SK-N-SH (cell line): Measurements from ENCODE around the gene ALX3. TPM values are rescaled to one million over a fixed set of nuclear protein-coding genes. Genes with fewer than 3 reads are reported as not detected.

Experiments used
- CTCF ChIA-PET: fragments of 300-600, 350-600 bp; formaldehyde crosslinking; extraction: SDS; loops from one replicate; lab custom pipeline; 2021; lab: Yijun Ruan, JAX
- POLR2A ChIA-PET: fragments of 350-600 bp; sonication (Branson Sonifier 250); formaldehyde crosslinking; extraction: SDS; loops from one replicate; lab custom pipeline; 2020; ENCODE audit warnings: antibody characterized with exemption, inconsistent platforms; lab: Yijun Ruan, JAX
- DNase-seq: peaks from one replicate; pipeline ENCODE4 v3.0.0; 2012
- H2AFZ ChIP-seq: fragments of 200-600 bp; sonication (generic); 2 replicates; pipeline ENCODE4 v1.8.1; 2016; ENCODE audit warnings: antibody characterized with exemption, mild to moderate bottlenecking, low read depth
- H3F3A ChIP-seq: fragments of 200-600 bp; sonication (generic); replicated peaks from 2 replicates; pipeline ENCODE3; 2016; ENCODE audit warnings: antibody characterized with exemption, mild to moderate bottlenecking; ENCODE audit not compliant: insufficient read depth
- H3K27ac ChIP-seq, 2 experiments: fragments of 200-500 bp in 1 of 2; fragments of 200-600 bp in 1 of 2; sonication (Bioruptor generic) in 1 of 2; sonication (generic), shearing (Covaris generic) in 1 of 2; 2 replicates each; pipeline versions ENCODE4 v1.5.1 to v1.6.1; 2014 to 2016; ENCODE audit warnings: low read depth in 2 of 2, inconsistent platforms in 1 of 2, low read length in 1 of 2, mild to moderate bottlenecking in 1 of 2, mixed read lengths in 1 of 2
- H3K27me3 ChIP-seq: fragments of 200-600 bp; sonication (generic), shearing (Covaris generic); 2 replicates; pipeline ENCODE4 v1.6.1; 2016; ENCODE audit warnings: mixed run types; ENCODE audit not compliant: insufficient read depth
- H3K36me3 ChIP-seq, 2 experiments: fragments of 200-500 bp in 1 of 2; fragments of 200-600 bp in 1 of 2; sonication (Bioruptor generic) in 1 of 2; sonication (generic) in 1 of 2; replicated peaks in 1 of 2; 2 replicates each; pipeline versions ENCODE3 to v1.5.1; 2014 to 2016; ENCODE audit warnings: low read length in 1 of 2, mild to moderate bottlenecking in 1 of 2; ENCODE audit not compliant: insufficient read depth in 2 of 2, control insufficient read depth in 1 of 2
- H3K4me1 ChIP-seq, 2 experiments: fragments of 200-500 bp in 1 of 2; fragments of 200-600 bp in 1 of 2; sonication (Bioruptor generic) in 1 of 2; sonication (generic), shearing (Covaris generic) in 1 of 2; 2 replicates each; pipeline versions ENCODE4 v1.5.1 to v1.6.1; 2014 to 2016; ENCODE audit warnings: low read depth in 1 of 2, low read length in 1 of 2, mixed run types in 1 of 2; ENCODE audit not compliant: insufficient read depth in 2 of 2, control insufficient read depth in 1 of 2
- H3K4me2 ChIP-seq: fragments of 200-600 bp; sonication (generic), shearing (Covaris generic); 2 replicates; pipeline ENCODE4 v1.6.1; 2017; ENCODE audit warnings: mixed run types
- H3K4me3 ChIP-seq, 2 experiments: fragments of 200-500 bp in 1 of 2; fragments of 200-600 bp in 1 of 2; sonication (Bioruptor generic) in 1 of 2; sonication (generic), shearing (Covaris generic) in 1 of 2; 2 replicates each; pipeline versions ENCODE4 v1.5.1 to v1.8.1; 2014 to 2016; ENCODE audit warnings: low read depth in 2 of 2, inconsistent platforms in 1 of 2, low read length in 1 of 2, mild to moderate bottlenecking in 1 of 2, mixed read lengths in 1 of 2, moderate library complexity in 1 of 2
- H3K79me2 ChIP-seq: fragments of 200-600 bp; sonication (generic); 2 replicates; pipeline ENCODE4 v1.8.1; 2017; ENCODE audit warnings: mild to moderate bottlenecking; ENCODE audit not compliant: insufficient read depth
- H3K9ac ChIP-seq: fragments of 200-600 bp; sonication (generic); 2 replicates; pipeline ENCODE4 v1.6.1; 2017; ENCODE audit warnings: mixed run types
- H3K9me2 ChIP-seq: fragments of 200-600 bp; sonication (generic); 2 replicates; pipeline ENCODE4 v1.6.1; 2017; ENCODE audit warnings: mixed run types
- H3K9me3 ChIP-seq: fragments of 200-600 bp; sonication (generic); 2 replicates; pipeline ENCODE4 v1.6.1; 2017; ENCODE audit warnings: mixed run types, mild to moderate bottlenecking, moderate library complexity
- H4K20me1 ChIP-seq: fragments of 200-600 bp; sonication (generic); 2 replicates; pipeline ENCODE4 v1.6.1; 2017; ENCODE audit warnings: mild to moderate bottlenecking, mixed run types; ENCODE audit not compliant: insufficient read depth
- EZH2phosphoT487 ChIP-seq: fragments of 200-600 bp; sonication (generic); IDR thresholded peaks from 2 replicates; pipeline ENCODE4 v1.6.1; 2017; ENCODE audit warnings: low read depth, mixed run types, mild to moderate bottlenecking, antibody characterized with exemption, moderate library complexity, borderline replicate concordance
- FOSL2 ChIP-seq: IDR thresholded peaks from 2 replicates; pipeline ENCODE4 v1.4.0; 2012; ENCODE audit warnings: low read depth, mild to moderate bottlenecking, moderate library complexity, borderline replicate concordance
- GABPA ChIP-seq: IDR thresholded peaks from 2 replicates; pipeline ENCODE4 v1.4.0; 2012; ENCODE audit warnings: low read depth, mild to moderate bottlenecking
- GATA2 ChIP-seq: sonication (generic); formaldehyde crosslinking; IDR thresholded peaks from 2 replicates; pipeline ENCODE4 v1.5.0; 2020; ENCODE audit warnings: mild to moderate bottlenecking, missing genetic modification reagents
- MAX ChIP-seq: IDR thresholded peaks from 2 replicates; pipeline ENCODE4 v1.4.0; 2012; ENCODE audit warnings: low read depth
- MXI1 ChIP-seq: IDR thresholded peaks from 2 replicates; pipeline ENCODE4 v1.6.1; 2012; ENCODE audit warnings: mild to moderate bottlenecking, low read depth, low read length, improper control_type of control experiment
- NFIC ChIP-seq: IDR thresholded peaks from 2 replicates; pipeline ENCODE4 v1.4.0; 2012; ENCODE audit warnings: borderline replicate concordance
- NRF1 ChIP-seq: IDR thresholded peaks from 2 replicates; pipeline ENCODE4 v1.6.1; 2012; ENCODE audit warnings: low read depth, mild to moderate bottlenecking, low read length
- REST ChIP-seq: IDR thresholded peaks from 2 replicates; pipeline ENCODE4 v1.6.1; 2012; ENCODE audit warnings: mild to moderate bottlenecking, low read depth, low read length, moderate library complexity
- RXRA ChIP-seq: IDR thresholded peaks from 2 replicates; pipeline ENCODE4 v1.4.0; 2012; ENCODE audit warnings: low read depth, mild to moderate bottlenecking, borderline replicate concordance
- SMC3 ChIP-seq: IDR thresholded peaks from 2 replicates; pipeline ENCODE4 v1.6.1; 2012; ENCODE audit warnings: low read depth, low read length, improper control_type of control experiment
- TAF1 ChIP-seq: IDR thresholded peaks from 2 replicates; pipeline ENCODE4 v1.6.1; 2012; ENCODE audit warnings: low read depth, mild to moderate bottlenecking, low read length, moderate library complexity, borderline replicate concordance
- TEAD4 ChIP-seq: IDR thresholded peaks from 2 replicates; pipeline ENCODE4 v1.4.0; 2012; ENCODE audit warnings: mild to moderate bottlenecking, borderline replicate concordance; ENCODE audit not compliant: insufficient read depth
- YY1 ChIP-seq: IDR thresholded peaks from 2 replicates; pipeline ENCODE4 v1.4.0; 2012; ENCODE audit warnings: low read depth, mild to moderate bottlenecking
- WGBS: methylation state at CpG from one replicate; pipeline ENCODE4 v1.1.6; 2017; ENCODE audit warnings: low lambda C conversion rate; 5-methylcytosine and 5-hydroxymethylcytosine counted together
- polyA plus RNA-seq, 3 experiments: library from polyadenylated mRNA; depleted of rRNA; stranded (reverse); fragments of >200 nt; gene quantifications; 2 replicates each; pipeline ENCODE4 v1.2.3, GENCODE V29; 2012
- TF ChIP-seq, protein P1 (sequence below): fragments of 150-350 bp; IDR thresholded peaks from 2 replicates; pipeline ENCODE4 v1.6.1; 2017; ENCODE audit warnings: antibody characterized with exemption, low read length, low read depth, borderline replicate concordance
- TF ChIP-seq, protein P2 (sequence below): fragments of 150-350 bp; IDR thresholded peaks from 2 replicates; pipeline ENCODE4 v1.6.1; 2016; ENCODE audit warnings: mild to moderate bottlenecking, low read depth, low read length
- TF ChIP-seq, protein P3 (sequence below): IDR thresholded peaks from 2 replicates; pipeline ENCODE4 v1.4.0; 2012; ENCODE audit warnings: low read depth, borderline replicate concordance

Gene ALX3
- polyA plus RNA-seq, 1 of the 3 experiments (the other 2 are of a cell fraction), result not detected

- H3K9ac ChIP-seq, result no peak overlapping the region
- no peaks in the 10 kb centered on the region for H4K20me1 ChIP-seq
- no peaks in the 10 kb centered on the region for H3K36me3 ChIP-seq
- no peak overlapping the region for H3K4me2 ChIP-seq
- H2AFZ ChIP-seq, result no peak overlapping the region
- H3K4me3 ChIP-seq, result no peak overlapping the region
- DNase-seq, result no peak
- no peaks in the 10 kb centered on the region for H3K79me2 ChIP-seq
- H3K9me2 ChIP-seq, result no peaks in the 10 kb centered on the region
- TF ChIP-seq TEAD4, result no peak
- peaks cover 0 to 26% of the 10 kb centered on the region in 2 experiments; a peak in 1 of 4 replicates for H3K4me1 ChIP-seq
- no peaks in the 10 kb centered on the region for H3F3A ChIP-seq
- POLR2A ChIA-PET, result no interaction called here
- H3K9me3 ChIP-seq, result no peaks in the 10 kb centered on the region
- H3K27me3 ChIP-seq, result no peaks in the 10 kb centered on the region
- CTCF ChIA-PET, result interaction anchor here (1.3 to 51.7 kb wide), 3 partner anchors 24 to 230 kb away, joined by 6 to 1768 read pairs (median 7); partner anchors contain the start of gene STRIP1
- WGBS, result 85% methylated on average over 13 of the region's 15 CpGs
- no peak overlapping the region for H3K27ac ChIP-seq
These were observed 12.8 kb upstream of the ALX3 start for GRCh38 chr1:110083061-110083865.

- Histone ChIP-seq H3K36me3 (no peaks in the 10 kb centered on the region), H3K9me3 (no peaks in the 10 kb centered on the region), H3K27me3 (no peaks in the 10 kb centered on the region), H3K4me2 (no peak overlapping the region), H3K9me2 (no peaks in the 10 kb centered on the region), H3F3A (no peaks in the 10 kb centered on the region), H4K20me1 (no peaks in the 10 kb centered on the region), H3K79me2 (no peaks in the 10 kb centered on the region), H2AFZ (no peak overlapping the region), H3K4me1 (peaks cover 0 to 19% of the 10 kb centered on the region in 2 experiments; a peak in 1 of 4 replicates), H3K4me3 (no peak overlapping the region), H3K9ac (no peak overlapping the region), H3K27ac (no peak overlapping the region)
- 80% methylated on average over 4 of the region's 5 CpGs for WGBS
- DNase-seq, result no peak
- CTCF ChIA-PET, result interaction anchor here (1.0 to 51.7 kb wide), 3 partner anchors 21 to 230 kb away, joined by 6 to 1768 read pairs (median 7); partner anchors contain the start of gene STRIP1
- POLR2A ChIA-PET, result no interaction called here
- TF ChIP-seq GATA2 (CRISPR knock-in tag), result no peak
- no peak for TF ChIP-seq RXRA
- no peak for TF ChIP-seq FOSL2
- no peak for TF ChIP-seq YY1
- TF ChIP-seq, protein P1, sequence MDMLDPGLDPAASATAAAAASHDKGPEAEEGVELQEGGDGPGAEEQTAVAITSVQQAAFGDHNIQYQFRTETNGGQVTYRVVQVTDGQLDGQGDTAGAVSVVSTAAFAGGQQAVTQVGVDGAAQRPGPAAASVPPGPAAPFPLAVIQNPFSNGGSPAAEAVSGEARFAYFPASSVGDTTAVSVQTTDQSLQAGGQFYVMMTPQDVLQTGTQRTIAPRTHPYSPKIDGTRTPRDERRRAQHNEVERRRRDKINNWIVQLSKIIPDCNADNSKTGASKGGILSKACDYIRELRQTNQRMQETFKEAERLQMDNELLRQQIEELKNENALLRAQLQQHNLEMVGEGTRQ, result no peak
- no peak for TF ChIP-seq EZH2phosphoT487
- TF ChIP-seq, protein P2, sequence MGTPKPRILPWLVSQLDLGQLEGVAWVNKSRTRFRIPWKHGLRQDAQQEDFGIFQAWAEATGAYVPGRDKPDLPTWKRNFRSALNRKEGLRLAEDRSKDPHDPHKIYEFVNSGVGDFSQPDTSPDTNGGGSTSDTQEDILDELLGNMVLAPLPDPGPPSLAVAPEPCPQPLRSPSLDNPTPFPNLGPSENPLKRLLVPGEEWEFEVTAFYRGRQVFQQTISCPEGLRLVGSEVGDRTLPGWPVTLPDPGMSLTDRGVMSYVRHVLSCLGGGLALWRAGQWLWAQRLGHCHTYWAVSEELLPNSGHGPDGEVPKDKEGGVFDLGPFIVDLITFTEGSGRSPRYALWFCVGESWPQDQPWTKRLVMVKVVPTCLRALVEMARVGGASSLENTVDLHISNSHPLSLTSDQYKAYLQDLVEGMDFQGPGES, result no peak
- TF ChIP-seq NRF1, result no peak
- TF ChIP-seq NFIC, result no peak
- no peak for TF ChIP-seq SMC3
- TF ChIP-seq TEAD4, result no peak
- TF ChIP-seq MXI1, result no peak
- TF ChIP-seq TAF1, result no peak
- no peak for TF ChIP-seq MAX
- no peak for TF ChIP-seq GABPA
- TF ChIP-seq, protein P3, sequence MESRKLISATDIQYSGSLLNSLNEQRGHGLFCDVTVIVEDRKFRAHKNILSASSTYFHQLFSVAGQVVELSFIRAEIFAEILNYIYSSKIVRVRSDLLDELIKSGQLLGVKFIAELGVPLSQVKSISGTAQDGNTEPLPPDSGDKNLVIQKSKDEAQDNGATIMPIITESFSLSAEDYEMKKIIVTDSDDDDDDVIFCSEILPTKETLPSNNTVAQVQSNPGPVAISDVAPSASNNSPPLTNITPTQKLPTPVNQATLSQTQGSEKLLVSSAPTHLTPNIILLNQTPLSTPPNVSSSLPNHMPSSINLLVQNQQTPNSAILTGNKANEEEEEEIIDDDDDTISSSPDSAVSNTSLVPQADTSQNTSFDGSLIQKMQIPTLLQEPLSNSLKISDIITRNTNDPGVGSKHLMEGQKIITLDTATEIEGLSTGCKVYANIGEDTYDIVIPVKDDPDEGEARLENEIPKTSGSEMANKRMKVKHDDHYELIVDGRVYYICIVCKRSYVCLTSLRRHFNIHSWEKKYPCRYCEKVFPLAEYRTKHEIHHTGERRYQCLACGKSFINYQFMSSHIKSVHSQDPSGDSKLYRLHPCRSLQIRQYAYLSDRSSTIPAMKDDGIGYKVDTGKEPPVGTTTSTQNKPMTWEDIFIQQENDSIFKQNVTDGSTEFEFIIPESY, result no peak
- no peak for TF ChIP-seq REST
These were observed 12.0 kb upstream of the ALX3 start for GRCh38 chr1:110082477-110082876.
